H1 (cell line): ENCODE measurements around the gene MBD3. TPM values are rescaled to one million over a fixed set of nuclear protein-coding genes. Genes with fewer than 3 reads are reported as not detected.

ENCODE experiments used
- ATF2 ChIP-seq: IDR thresholded peaks from 2 replicates; pipeline ENCODE4 v1.6.1; 2012; ENCODE audit warnings: low read length, inconsistent platforms
- ATF3 ChIP-seq: IDR thresholded peaks from 2 replicates; pipeline ENCODE4 v1.6.1; 2011; ENCODE audit warnings: low read depth, mild to moderate bottlenecking, low read length; ENCODE audit not compliant: insufficient read depth
- CHD2 ChIP-seq: IDR thresholded peaks from 2 replicates; pipeline ENCODE4 v1.6.1; 2012; ENCODE audit warnings: low read length, improper control_type of control experiment
- CREB1 ChIP-seq: IDR thresholded peaks from 2 replicates; pipeline ENCODE4 v1.6.1; 2012; ENCODE audit warnings: inconsistent platforms
- CTCF ChIP-seq, 3 experiments: IDR thresholded peaks; 1 replicate in 2 of 3; 2 replicates in 1 of 3; pipeline versions ENCODE4 v1.5.1 to v1.6.1; 2011; ENCODE audit warnings: low read length in 3 of 3, mild to moderate bottlenecking in 3 of 3, inconsistent platforms in 2 of 3, low read depth in 1 of 3, moderate library complexity in 1 of 3; ENCODE audit not compliant: insufficient read depth in 1 of 3; ENCODE audit errors: control extremely low read depth in 1 of 3
- E2F6 ChIP-seq: IDR thresholded peaks from 2 replicates; pipeline ENCODE4 v1.6.1; 2012; ENCODE audit warnings: inconsistent platforms
- MAFK ChIP-seq: IDR thresholded peaks from 2 replicates; pipeline ENCODE4 v1.6.1; 2012; ENCODE audit warnings: low read depth, mild to moderate bottlenecking, improper control_type of control experiment, low read length
- MAX ChIP-seq: IDR thresholded peaks from 2 replicates; pipeline ENCODE4 v1.6.1; 2012; ENCODE audit warnings: inconsistent platforms
- NRF1 ChIP-seq: IDR thresholded peaks from 2 replicates; pipeline ENCODE4 v1.6.1; 2011; ENCODE audit warnings: mild to moderate bottlenecking, low read depth, low read length, improper control_type of control experiment
- POLR2A ChIP-seq, 2 experiments: IDR thresholded peaks; 1 replicate in 1 of 2; 2 replicates in 1 of 2; pipeline ENCODE4 v1.6.1; 2011; ENCODE audit warnings: low read depth in 2 of 2, low read length in 2 of 2, mild to moderate bottlenecking in 2 of 2; ENCODE audit errors: control extremely low read depth in 1 of 2
- POLR2AphosphoS5 ChIP-seq: IDR thresholded peaks from 2 replicates; pipeline ENCODE4 v1.6.1; 2011; ENCODE audit warnings: low read depth, low read length
- SIN3A ChIP-seq, 2 experiments: IDR thresholded peaks in 1 of 2; conservative IDR thresholded peaks in 1 of 2; 2 replicates each; pipeline ENCODE4 v1.6.1; 2011 to 2012; ENCODE audit warnings: low read length in 2 of 2, improper control_type of control experiment in 1 of 2, low read depth in 1 of 2, mild to moderate bottlenecking in 1 of 2
- SP1 ChIP-seq: IDR thresholded peaks from 2 replicates; pipeline ENCODE4 v1.6.1; 2011; ENCODE audit warnings: low read depth, low read length
- SP4 ChIP-seq: IDR thresholded peaks from 2 replicates; pipeline ENCODE4 v1.6.1; 2012; ENCODE audit warnings: low read length, inconsistent platforms
- TBP ChIP-seq: IDR thresholded peaks from 2 replicates; pipeline ENCODE4 v1.6.1; 2011; ENCODE audit warnings: low read depth, low read length, improper control_type of control experiment
- polyA plus RNA-seq, 7 experiments: library from polyadenylated mRNA; depleted of rRNA in 3 of 7; stranded (reverse) in 5 of 7; unstranded in 2 of 7; fragments of >200 nt in 5 of 7; fragments of 200-250 nt in 2 of 7; gene quantifications; 1 replicate in 5 of 7; 2 replicates in 1 of 7; 4 replicates in 1 of 7; pipeline versions ENCODE4 v1.2.1 to v1.2.3, GENCODE V29; 2011 to 2013; ENCODE audit warnings: missing spikeins in 2 of 7, mixed read lengths in 2 of 7
- total RNA-seq: library from RNA; stranded (reverse); fragmentation: NEBNext Ultra II Directional; extraction: Animal tissue kit (Norgen Biotek cat#: 25700); gene quantifications from 2 replicates; pipeline ENCODE4 v1.2.1, GENCODE V29; 2021
- TF ChIP-seq, protein P1 (sequence below): IDR thresholded peaks from 2 replicates; pipeline ENCODE4 v1.6.1; 2011; ENCODE audit warnings: low read length, improper control_type of control experiment

Gene MBD3
- total and polyA plus RNA-seq, 2 of the 8 experiments (the other 6 are each of a cell fraction or from before 2014, with no cell fraction given), result 88.2 to 110 TPM

DNA sequence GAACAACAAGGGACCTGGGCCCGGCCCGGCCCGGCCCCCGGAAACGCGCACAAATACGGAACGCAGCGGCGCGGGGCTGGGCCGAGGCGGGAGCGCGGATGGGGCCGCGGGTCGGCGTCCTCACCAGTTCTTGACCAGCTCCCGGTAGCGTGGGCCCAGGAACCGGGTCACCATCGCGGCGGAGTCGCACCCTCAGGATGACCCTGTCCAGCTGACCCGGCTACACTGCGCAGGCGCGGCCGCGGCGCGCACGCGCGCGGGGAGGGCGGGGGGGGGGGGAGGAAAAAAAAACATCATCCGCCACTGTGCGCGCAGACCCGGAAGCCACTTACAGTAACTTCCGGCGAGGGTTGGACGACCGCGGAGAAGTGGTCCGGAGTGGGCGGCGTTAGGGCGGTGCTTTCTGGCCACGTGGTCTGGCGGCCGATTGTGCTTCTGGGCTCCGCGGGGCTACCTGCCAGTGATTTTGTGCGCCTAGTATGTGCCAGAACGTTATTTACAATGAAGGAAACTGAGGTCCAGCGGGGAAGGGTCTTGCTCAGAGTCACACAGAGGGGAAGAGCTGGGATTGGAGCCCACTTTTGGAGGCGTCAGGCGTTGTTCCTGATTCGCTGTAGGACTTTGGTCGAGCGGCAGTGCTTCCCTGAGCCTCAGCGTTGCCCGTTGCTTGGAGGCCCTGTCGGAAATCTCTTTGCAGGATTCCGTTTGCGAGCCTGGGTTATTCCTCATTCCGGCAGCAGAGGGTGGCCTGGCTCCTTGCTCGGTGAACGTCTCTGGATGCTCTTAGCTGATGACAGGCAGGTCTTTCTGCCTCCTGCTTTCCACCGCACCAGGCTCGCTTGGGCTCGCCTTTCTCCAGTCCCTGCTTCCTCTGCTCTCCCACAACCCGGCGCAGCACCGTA, 12.8 kb upstream of the MBD3 start, which contains the start of gene UQCR11 (continued):
- no peak for TF ChIP-seq CHD2
- peak; percentile 78 for TF ChIP-seq ATF2
- peak; percentile 49 for TF ChIP-seq POLR2AphosphoS5
- TF ChIP-seq CREB1, result 0 out of 2 replicates have a peak, but pooled peaks have one; percentile 21
- TF ChIP-seq TBP, result peak; percentile 60; the same call in 1 of the 2 replicates
- TF ChIP-seq, protein P1, sequence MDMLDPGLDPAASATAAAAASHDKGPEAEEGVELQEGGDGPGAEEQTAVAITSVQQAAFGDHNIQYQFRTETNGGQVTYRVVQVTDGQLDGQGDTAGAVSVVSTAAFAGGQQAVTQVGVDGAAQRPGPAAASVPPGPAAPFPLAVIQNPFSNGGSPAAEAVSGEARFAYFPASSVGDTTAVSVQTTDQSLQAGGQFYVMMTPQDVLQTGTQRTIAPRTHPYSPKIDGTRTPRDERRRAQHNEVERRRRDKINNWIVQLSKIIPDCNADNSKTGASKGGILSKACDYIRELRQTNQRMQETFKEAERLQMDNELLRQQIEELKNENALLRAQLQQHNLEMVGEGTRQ, result peak; percentile 84
- TF ChIP-seq MAFK, result no peak
- TF ChIP-seq CTCF (IDR thresholded peaks at IDR 0.05; ENCODE audit: control extremely low read depth in 1 of 3, insufficient read depth in 1 of 3, low read depth in 1 of 3, low read length in 3 of 3), result peak; percentile 45 to 72 (median 50); a peak in 3 of 4 replicates
- TF ChIP-seq POLR2A (IDR thresholded peaks at IDR 0.05; ENCODE audit: control extremely low read depth in 1 of 2, low read depth in 2 of 2, low read length in 2 of 2), result peak in 1 of 2 experiments; percentile 49; a peak in 2 of 3 replicates
- 0 out of 2 replicates have a peak, but pooled peaks have one; percentile 26 for TF ChIP-seq SP1
- TF ChIP-seq NRF1, result peak; percentile 53
- TF ChIP-seq ATF3, result 0 out of 2 replicates have a peak, but pooled peaks have one; percentile 6
- TF ChIP-seq SIN3A (conservative IDR thresholded peaks at IDR 0.05 in 1 of 2, IDR thresholded peaks at IDR 0.05 in 1 of 2; ENCODE audit: low read depth in 1 of 2, low read length in 2 of 2), result peak; percentile 53 to 86; a peak in 3 of 4 replicates
- TF ChIP-seq SP4, result peak; percentile 88
- TF ChIP-seq E2F6, result peak; percentile 50; the same call in 1 of the 2 replicates
- TF ChIP-seq MAX, result peak; percentile 93
